ENCODE measurements around the gene RAB5IF.

Gene RAB5IF

DNA sequence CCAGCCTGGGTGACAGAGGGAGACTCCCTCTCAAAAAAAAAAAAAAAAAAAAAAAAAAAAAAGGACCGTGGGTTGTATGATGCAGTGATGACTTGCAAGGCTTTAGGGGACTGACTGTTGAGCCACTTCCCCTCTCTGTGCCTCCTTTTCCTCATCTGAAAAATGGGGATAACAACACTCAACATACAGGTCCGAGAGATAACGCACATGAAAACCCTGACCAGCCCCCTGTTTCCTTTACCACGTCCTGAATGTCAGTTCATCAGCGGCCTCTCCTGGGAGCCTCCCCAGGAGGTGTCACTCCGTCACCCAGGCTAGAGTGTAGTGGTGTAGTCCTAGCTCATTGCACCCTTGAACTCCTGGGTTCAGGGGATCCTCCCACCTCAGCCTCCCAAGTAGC lies 36.6 kb downstream of the RAB5IF start:
- TF ChIP-seq, protein P1, sequence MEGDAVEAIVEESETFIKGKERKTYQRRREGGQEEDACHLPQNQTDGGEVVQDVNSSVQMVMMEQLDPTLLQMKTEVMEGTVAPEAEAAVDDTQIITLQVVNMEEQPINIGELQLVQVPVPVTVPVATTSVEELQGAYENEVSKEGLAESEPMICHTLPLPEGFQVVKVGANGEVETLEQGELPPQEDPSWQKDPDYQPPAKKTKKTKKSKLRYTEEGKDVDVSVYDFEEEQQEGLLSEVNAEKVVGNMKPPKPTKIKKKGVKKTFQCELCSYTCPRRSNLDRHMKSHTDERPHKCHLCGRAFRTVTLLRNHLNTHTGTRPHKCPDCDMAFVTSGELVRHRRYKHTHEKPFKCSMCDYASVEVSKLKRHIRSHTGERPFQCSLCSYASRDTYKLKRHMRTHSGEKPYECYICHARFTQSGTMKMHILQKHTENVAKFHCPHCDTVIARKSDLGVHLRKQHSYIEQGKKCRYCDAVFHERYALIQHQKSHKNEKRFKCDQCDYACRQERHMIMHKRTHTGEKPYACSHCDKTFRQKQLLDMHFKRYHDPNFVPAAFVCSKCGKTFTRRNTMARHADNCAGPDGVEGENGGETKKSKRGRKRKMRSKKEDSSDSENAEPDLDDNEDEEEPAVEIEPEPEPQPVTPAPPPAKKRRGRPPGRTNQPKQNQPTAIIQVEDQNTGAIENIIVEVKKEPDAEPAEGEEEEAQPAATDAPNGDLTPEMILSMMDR (IDR thresholded peaks at IDR 0.05; ENCODE audit: control insufficient read depth, extremely low read depth, insufficient read depth) = no peak
- no peak overlapping the region for H3K4me3 ChIP-seq (ENCODE audit: low read depth, low read length)
- DNase-seq (ENCODE audit: low read depth) = no peak

DNA sequence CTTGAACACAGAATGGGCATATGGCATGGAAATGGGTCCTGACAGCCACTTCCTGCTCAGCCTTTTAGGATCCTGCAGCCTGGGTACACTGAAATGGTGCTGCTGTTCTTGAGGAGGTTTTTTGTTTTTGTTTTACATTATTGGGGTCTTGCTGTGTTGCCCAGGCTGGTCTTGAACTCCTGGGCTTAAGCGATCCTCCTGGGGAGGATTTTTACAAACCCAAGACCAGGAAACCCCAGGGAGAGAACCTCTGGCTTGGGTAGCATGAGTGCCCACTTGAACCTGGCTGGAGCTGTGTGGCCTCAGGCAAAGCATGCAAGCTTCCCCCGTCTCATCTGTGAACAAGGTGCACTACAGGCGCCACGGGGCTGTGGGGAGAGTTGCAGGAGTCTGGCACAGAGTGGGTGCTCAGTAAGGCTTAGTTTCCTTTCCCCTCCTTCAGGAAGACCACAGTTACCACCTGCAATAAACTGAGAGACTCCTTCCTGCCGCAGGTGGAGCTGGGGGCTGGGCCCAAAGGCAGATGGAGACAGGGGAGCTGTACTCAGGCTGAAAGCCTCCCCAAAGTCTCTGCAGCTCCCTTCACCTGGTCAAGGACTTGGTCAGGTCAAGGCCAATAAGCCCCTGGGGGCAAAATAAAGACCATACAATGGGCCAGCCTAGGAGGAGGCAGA lies 38.6 kb downstream of the RAB5IF start:
- TF ChIP-seq, protein P1 (IDR thresholded peaks at IDR 0.05; ENCODE audit: control insufficient read depth, extremely low read depth, insufficient read depth) = no peak
- H3K4me3 ChIP-seq (ENCODE audit: low read depth, low read length) = no peak overlapping the region
- DNase-seq (ENCODE audit: low read depth) = no peak

DNA sequence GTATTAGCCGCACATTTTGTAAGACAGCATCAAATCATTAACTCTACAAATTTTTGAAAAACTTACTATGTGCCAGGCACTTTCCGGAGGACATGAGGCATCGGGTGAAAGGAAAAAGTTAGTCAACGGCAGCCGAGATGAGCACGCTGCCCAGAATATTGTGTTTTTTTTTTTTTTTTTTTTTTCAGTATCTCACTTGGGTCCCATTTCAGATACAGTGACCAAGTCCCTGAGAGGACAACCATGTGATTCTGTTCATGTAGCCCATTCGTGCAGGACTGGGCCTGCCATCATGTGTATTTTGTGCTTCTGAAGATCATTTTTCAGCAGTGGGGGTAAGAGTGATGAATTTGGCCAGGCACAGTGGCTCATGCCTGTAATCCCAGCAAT lies 39.1 kb downstream of the RAB5IF start:
- H3K4me3 ChIP-seq (ENCODE audit: low read depth, low read length) = no peak overlapping the region
- DNase-seq (ENCODE audit: low read depth) = no peak
- TF ChIP-seq, protein P1 (IDR thresholded peaks at IDR 0.05; ENCODE audit: control insufficient read depth, extremely low read depth, insufficient read depth) = no peak

DNA sequence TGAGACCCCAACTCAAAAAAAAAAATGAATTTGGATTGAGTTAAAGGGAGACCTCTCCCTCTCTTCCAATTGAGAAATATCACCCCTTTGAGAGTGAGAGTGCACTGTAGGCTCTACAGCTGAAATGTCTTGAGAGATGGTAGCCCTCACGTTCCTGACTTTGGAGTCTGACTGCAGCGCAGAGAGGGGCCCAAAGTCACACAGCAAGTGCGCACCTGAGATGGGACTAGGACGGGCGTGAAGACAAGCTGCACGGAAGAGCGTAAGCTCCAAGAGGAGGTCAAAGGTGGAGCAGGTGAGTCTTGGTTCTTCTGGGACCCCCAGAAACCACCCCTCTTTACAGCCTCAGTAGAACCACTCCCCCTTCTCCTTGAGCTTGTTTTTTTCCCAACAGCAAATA lies 39.8 kb downstream of the RAB5IF start:
- DNase-seq (ENCODE audit: low read depth) = no peak
- H3K4me3 ChIP-seq (ENCODE audit: low read depth, low read length) = no peak overlapping the region
- TF ChIP-seq, protein P1 (IDR thresholded peaks at IDR 0.05; ENCODE audit: control insufficient read depth, extremely low read depth, insufficient read depth) = no peak

DNA sequence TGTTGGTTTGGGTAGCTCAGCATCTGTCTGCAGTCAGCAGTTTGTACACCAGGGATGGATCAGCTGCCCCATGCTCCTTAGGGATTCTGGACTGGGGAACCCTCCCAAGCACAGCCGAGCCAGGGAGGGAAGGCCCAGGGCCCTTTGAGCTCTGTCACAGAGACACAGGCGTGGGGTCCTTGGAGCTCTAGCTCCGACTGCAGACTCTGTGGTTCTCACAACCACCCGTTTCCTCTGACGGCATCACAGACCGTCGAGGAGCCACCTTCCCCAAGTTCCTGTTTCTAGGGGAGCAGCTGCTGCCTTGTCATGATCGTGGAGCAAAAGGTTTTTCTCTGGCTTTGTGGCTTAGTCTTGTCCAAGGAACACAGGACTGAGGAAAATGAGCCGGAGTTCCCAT lies 40.4 kb downstream of the RAB5IF start, which contains the start of gene SLA2:
SLA2 (minus strand) TSS at position 199 of the 400 bp plus-strand sequence. CDS start 4,861 bp downstream, outside the sequence.
- TF ChIP-seq, protein P1 (IDR thresholded peaks at IDR 0.05; ENCODE audit: control insufficient read depth, extremely low read depth, insufficient read depth) = no peak
- no peak within 1 kb of the TSS for H3K4me3 ChIP-seq (ENCODE audit: low read depth, low read length)
- no peak for DNase-seq (ENCODE audit: low read depth)

DNA sequence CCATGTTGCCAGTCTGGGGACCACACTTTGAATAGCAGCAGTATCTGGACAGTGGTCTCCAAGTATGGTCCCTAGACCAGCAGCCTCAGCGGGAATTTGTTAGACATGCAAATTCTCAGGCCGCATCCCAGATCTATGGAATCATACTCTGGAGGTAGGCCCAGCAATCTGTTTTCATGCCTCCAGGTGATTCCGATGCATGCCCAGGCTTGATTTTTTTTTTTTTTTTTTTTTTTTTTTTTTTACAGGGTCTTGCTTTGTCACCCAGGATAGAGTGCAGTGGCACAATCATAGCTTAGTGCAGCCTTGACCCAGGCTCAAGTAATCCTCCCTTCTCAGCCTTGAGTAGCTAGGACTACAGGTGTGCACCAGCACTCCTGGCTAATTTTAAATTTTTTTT lies 41.1 kb downstream of the RAB5IF start:
- no peak overlapping the region for H3K4me3 ChIP-seq (ENCODE audit: low read depth, low read length)
- DNase-seq (ENCODE audit: low read depth) = no peak
- TF ChIP-seq, protein P1 (IDR thresholded peaks at IDR 0.05; ENCODE audit: control insufficient read depth, extremely low read depth, insufficient read depth) = no peak
